Inflammatory macrophage treated with lipopolysaccharide for 4 hours (primary cell): ENCODE measurements around the gene LIPG.

Experiments used
- DNase-seq: peaks from one replicate; pipeline ENCODE4 v3.0.0-alpha.2; 2020

The LIPG gene

GRCh38 chr18:49546719-49547273 lies 15.1 kb upstream of the LIPG start:
- no peak for DNase-seq

- no peak for DNase-seq
Measured at GRCh38 chr18:49547701-49548100, 14.2 kb upstream of the LIPG start.

GRCh38 chr18:49548229-49548636 lies 13.6 kb upstream of the LIPG start:
- DNase-seq: no peak

DNA sequence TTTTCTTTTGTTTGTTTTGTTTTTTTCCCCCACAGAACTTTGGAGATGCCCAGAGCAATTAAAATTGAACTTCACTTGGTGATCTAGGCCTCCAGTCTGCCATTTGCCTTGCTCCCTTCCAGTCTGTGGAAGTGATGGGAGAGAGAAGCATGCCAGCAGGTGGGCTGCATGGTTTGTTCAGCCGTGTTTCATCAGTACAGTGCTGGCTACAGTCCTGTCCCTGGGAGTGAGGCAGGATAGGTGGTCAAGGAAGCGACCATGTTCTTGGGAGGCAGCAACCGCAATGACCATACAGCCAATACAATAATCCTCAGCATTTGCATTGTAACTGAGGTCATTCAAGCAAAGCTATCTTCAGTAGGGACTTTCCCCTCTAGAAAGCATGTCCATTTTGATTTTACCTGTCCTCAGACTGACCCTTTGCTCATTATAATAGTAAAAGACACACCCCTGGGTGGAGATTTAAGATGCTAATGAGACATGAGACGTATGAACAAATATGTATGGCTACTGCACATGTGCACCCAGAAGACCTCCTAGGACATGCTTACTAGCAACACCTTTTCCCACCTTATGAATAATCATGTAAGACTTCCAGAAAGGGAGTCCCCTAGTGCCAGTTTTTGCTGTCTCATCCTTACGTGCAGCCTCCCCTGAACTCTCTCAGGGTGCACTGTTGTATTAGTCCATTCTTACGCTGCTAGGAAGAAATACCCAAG lies 11.1 kb upstream of the LIPG start:
- no peak for DNase-seq

GRCh38 chr18:49553003-49553402 lies 8.9 kb upstream of the LIPG start:
- DNase-seq: no peak

- no peak for DNase-seq
Measured at GRCh38 chr18:49555641-49556040, 6.2 kb upstream of the LIPG start.

DNA sequence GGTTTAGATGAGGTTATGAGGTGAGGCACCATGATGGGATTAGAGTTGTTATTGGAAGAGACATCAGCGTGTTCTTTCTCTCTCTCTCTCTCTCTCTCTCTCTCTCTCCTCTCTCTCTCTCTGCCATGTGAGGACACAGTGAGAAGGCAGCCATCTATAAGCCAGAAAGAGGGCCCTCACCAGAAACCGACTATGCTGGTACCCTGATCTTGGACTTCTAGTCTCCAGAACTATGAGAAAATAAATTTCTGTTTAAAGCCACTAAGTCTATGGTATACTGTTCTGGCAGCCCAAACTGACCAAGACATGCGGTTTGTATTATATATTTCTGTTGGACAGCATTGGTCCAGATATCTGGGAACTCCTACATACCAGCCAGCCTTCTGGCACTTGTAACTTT lies 3.5 kb upstream of the LIPG start:
- DNase-seq: no peak

- peak; percentile 2 for DNase-seq
Measured at GRCh38 chr18:49559326-49559931, 2.4 kb upstream of the LIPG start.

- DNase-seq: no peak
Measured at GRCh38 chr18:49560277-49560623, 1.6 kb upstream of the LIPG start.

DNA sequence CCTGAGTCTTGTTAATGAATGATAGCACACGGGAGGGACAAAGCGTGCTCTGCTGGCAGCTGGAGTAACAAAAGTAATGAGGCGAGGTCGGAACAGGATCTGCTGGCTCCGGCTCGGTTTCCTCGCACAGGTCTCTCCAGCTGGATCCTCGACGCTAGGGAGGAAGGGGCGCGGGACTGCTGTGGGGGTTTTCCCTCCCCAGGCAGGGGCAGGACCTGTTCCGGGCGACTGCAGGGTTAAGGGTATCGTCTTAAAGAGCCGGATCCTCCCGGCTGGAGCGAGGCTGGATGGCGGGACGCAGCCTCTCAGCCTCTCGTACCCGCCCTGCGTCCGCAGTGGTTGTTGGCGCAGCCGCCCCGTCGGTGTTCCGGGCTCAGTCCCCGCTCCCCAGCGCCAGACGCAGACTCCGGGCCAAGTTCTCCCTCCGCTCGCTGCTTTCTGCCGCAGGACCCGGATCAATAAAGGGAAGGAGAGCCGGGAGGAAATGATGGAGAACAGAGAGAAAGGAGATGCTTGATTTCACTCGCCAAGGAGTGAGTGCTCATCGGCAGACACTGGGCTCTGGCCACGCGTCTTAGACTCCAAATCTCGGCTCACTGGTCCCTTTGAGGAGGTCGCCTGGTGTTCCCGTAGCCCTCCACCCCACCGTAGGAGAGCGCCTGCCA lies 1.1 kb upstream of the LIPG start:
- DNase-seq: no peak

DNA sequence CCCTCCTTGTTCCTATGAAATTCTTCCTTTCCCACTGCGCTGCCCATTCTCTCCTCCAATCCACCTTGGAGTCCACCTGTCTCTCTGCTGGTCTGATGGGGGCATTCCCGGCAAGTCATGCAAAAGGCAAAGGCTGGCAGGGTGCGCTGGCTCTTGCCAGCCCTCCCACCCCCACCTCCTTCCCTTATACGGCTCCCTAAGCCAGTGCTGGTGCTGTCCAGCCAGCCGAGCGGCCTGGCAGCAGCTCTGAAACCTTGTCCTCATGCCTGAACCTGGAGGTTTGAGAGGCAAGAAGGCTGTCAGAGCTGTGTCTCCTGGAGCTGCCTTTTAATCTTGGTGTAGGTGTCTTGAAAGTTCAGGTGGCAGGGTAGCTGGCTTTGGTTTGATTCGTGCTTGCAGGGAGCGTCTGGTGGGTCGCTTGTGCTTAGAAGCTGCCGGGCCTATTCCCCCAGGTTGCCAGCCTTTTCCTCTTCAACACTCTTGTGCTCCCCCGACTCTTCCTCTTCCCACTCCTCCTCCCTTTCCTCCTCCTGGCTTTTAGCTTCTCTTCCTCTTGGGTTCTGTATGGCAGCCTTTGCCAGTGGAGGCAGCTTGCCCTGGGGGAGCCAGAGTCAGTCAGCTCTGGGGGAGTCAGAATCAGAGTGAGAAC lies 748 bp downstream of the LIPG start:
- DNase-seq: no peak

DNA sequence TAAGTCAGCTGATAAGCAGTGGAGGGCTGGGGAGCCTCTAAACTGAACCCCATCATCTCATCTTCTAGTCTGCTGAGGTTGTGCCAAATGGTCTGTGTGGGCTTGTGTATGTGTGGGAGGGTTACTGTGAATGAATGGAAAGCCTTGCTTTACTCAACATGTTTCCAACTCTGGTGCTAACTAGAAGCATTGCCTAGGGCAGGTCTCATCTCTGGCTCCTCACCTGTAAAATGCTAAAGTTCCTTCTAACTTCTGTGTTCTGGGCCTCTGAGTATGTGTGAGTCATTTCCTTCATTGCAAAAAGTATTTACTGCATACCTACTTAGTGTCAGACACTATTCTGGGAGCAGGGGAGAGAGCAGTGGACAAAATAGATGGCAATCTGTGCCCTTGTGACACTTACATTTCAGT lies 1.3 kb downstream of the LIPG start:
- DNase-seq: no peak

DNA sequence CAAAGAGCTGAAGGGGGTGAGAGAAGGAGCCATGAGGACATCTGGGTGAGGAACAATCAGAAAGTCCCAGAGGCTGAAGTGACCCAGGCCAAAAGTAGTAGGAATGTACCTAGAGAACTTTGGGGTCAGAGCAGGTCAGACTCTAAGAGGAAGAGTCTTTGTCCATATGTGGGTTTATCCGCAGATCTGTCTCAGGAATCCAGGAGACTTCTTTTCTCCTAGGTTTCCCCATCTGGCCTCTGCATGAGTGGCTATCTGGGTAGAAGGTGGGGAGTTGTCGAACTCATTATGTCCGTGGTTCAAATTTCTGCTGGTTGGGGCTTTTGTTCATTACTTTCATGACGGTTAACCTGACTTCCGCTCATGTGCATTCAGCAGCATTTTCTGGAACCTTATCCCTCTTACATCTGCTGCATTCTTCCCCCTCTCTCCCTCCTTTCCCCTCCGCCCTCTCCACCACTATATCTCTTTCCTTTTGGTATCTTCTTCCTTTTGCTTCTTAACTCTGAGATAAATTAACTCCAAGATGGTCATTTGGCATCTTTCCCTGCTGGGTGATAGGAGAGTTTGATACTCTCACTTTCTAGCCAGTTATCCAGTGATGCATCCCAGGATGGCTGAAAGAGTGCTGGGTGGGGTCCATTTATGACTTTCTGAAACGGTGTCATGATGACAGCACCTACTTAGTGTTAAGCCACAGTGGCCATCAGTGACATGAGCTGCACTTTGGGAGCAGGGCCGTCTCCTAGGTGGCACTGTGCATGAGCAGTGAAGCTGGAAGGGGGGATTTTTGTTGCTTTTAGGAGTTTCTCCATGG lies 2.1 kb downstream of the LIPG start:
- DNase-seq: no peak

GRCh38 chr18:49564518-49564834 lies 2.6 kb downstream of the LIPG start:
- DNase-seq: no peak

DNA sequence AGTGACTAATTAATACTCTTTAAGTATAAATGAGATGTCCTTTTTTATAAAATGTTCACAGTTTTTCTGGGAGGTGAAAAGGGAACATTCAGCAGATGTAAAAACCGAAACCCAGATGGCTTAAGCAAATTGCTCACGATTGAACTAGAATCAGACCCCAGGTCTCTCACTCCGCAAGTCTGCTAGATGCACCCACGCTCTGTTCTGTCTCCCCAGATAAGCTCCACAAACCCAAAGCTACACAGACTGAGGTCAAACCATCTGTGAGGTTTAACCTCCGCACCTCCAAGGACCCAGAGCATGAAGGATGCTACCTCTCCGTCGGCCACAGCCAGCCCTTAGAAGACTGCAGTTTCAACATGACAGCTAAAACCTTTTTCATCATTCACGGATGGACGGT lies 3.2 kb downstream of the LIPG start:
- DNase-seq: no peak

DNA sequence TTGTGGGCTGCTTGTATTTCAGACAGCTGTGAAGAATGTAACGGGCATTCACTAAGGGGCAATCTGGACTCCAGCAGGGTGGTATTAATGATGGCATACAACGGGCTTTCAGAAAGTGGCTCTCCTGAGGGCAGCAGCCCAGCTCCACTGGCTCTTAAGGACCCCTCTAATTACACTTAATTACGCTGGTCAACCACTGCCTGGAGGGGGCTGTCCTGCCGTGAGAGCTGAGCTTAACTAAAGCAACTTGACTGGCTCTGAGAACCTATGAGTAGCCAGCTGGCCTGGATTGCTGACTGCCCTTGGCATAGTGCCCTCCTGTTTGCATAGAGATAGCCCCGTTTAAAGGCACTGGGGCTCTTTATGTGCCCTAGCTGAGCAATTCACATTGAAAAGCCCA lies 3.8 kb downstream of the LIPG start:
- DNase-seq: no peak

- DNase-seq: no peak
Measured at GRCh38 chr18:49566217-49566770, 4.4 kb downstream of the LIPG start.

DNA sequence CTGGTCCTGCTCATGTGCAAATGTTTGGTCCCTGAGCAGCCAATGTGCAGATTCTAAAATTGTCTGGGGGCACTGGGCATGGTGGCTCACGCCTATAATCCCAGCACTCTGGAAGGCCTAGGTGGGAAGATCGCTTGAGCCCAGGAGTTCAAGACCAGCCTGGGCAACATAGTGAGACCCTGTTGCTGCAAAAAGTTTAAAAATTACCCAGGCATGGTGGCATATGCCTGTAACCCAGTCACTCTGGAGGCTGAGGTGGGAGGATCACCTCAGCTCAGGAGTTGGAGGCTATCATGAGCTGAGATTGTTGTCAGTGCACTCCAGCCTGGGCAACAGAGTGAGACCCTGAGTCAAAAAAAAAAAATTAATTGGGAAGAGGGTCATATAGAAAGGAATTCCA lies 5.1 kb downstream of the LIPG start:
- no peak for DNase-seq

DNA sequence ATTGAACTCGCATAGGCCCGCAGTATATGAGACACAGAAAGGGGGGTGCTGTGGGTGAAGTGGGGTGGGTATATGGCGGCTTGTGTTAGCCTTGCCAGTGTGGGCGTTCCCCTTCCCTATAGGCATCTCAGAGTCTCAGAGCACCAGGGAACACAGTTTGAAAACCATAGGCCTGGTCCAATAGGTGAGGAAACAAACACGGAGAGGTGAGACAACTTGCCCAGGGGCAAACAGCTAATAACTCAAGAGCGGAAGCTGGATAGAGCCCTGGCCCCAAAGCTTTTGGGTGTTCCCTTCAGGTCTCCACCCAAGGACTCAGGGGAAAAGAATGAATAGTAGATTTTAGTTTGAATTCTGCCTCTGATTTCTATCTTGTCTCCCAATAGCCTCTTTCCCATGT lies 7.9 kb downstream of the LIPG start:
- DNase-seq: no peak

GRCh38 chr18:49570836-49571235 lies 9.0 kb downstream of the LIPG start:
- DNase-seq: no peak

DNA sequence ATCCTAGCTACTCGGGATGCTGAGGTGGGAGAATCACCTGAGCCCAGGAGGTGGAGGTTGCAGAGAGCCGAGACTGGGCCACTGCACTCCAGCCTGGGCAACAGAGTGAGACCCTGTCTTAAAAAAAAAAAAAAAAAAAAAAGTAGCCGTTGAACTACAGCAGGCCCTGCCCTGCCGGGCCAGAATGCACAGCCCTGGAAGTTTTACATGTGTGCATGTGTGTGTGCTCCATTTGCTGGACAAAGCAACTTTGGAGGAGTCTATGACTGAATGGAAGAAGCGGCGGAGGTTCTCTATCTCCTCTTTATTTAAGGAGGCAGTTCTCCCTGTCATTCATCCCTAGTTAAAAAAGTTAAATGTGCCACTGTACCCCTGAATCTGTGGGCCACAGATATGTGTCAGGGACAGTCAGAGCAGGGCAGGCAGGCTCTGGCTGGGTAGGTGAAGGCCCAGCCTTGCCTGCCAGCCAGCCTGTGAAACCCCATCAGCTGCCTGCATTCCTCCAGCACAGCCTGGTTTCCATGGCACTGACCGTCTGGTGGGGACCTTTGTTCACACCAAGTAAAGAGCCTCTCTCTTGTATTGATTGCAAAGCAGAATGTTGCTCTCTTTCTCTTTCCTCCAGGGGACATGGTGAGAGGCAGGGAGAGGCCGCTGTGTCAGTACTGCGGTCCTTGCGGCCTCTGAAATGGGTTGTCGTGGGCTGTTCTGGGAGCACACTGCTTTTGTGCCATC lies 10.9 kb downstream of the LIPG start:
- DNase-seq: no peak

GRCh38 chr18:49573835-49574234 lies 12.0 kb downstream of the LIPG start:
- DNase-seq: no peak
